ENCODE results near the gene PIK3C2G.

Gene PIK3C2G

GRCh38 chr12:18551106-18551505 lies 289.8 kb downstream of the PIK3C2G start:
- H3K27ac ChIP-seq: no peak overlapping the region
- H3K4me3 ChIP-seq (ENCODE audit: low read depth in 1 of 2, low read length in 1 of 2): no peak overlapping the region
- TF ChIP-seq CTCF (IDR thresholded peaks at IDR 0.05): no peak
- H3K9me3 ChIP-seq: no peaks in the 10 kb centered on the region
- no peaks in the 10 kb centered on the region for H3K4me1 ChIP-seq (ENCODE audit: control insufficient read depth in 1 of 2, insufficient read depth in 1 of 2, low read depth in 1 of 2, low read length in 1 of 2)
- no peaks in the 10 kb centered on the region for H3K36me3 ChIP-seq
- H3K27me3 ChIP-seq: no peaks in the 10 kb centered on the region

DNA sequence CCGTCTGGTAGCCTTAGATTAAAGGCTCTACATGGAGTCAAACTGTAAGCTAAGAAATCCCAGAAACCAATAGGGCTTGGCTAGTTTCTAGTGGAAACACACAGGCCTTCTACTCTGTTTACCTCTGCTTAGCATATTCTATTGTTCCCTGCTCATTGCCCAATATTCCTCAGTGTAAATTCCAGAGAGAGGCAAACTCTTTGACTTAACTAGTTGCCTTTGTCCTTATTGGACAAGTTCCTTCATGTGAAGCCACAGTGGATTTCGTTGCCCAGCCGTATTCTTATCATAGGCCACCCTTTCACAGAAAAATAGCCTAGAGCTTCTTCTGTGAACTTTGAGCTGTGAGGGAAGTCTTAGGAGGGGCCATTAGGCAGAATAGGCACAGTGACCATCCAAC lies 290.4 kb downstream of the PIK3C2G start:
- no peak overlapping the region for H3K4me3 ChIP-seq (ENCODE audit: low read depth in 1 of 2, low read length in 1 of 2)
- H3K4me1 ChIP-seq (ENCODE audit: control insufficient read depth in 1 of 2, insufficient read depth in 1 of 2, low read depth in 1 of 2, low read length in 1 of 2): no peaks in the 10 kb centered on the region
- no peaks in the 10 kb centered on the region for H3K9me3 ChIP-seq
- H3K36me3 ChIP-seq: no peaks in the 10 kb centered on the region
- no peak for TF ChIP-seq CTCF (IDR thresholded peaks at IDR 0.05)
- H3K27me3 ChIP-seq: no peaks in the 10 kb centered on the region
- no peak overlapping the region for H3K27ac ChIP-seq

- Histone ChIP-seq H3K27me3 (no peaks in the 10 kb centered on the region), H3K4me3 (ENCODE audit: low read depth in 1 of 2, low read length in 1 of 2) (no peak overlapping the region), H3K4me1 (ENCODE audit: control insufficient read depth in 1 of 2, insufficient read depth in 1 of 2, low read depth in 1 of 2, low read length in 1 of 2) (no peaks in the 10 kb centered on the region), H3K36me3 (no peaks in the 10 kb centered on the region), H3K9me3 (no peaks in the 10 kb centered on the region), H3K27ac (no peak overlapping the region)
- TF ChIP-seq CTCF (IDR thresholded peaks at IDR 0.05): no peak
Measured at GRCh38 chr12:18552829-18553228, 291.5 kb downstream of the PIK3C2G start.

- no peaks in the 10 kb centered on the region for H3K27me3 ChIP-seq
- no peak for TF ChIP-seq CTCF (IDR thresholded peaks at IDR 0.05)
- H3K27ac ChIP-seq: no peak overlapping the region
- H3K9me3 ChIP-seq: no peaks in the 10 kb centered on the region
- H3K4me3 ChIP-seq (ENCODE audit: low read depth in 1 of 2, low read length in 1 of 2): no peak overlapping the region
- H3K36me3 ChIP-seq: no peaks in the 10 kb centered on the region
- no peaks in the 10 kb centered on the region for H3K4me1 ChIP-seq (ENCODE audit: control insufficient read depth in 1 of 2, insufficient read depth in 1 of 2, low read depth in 1 of 2, low read length in 1 of 2)
Measured at GRCh38 chr12:18556161-18556560, 294.8 kb downstream of the PIK3C2G start.

DNA sequence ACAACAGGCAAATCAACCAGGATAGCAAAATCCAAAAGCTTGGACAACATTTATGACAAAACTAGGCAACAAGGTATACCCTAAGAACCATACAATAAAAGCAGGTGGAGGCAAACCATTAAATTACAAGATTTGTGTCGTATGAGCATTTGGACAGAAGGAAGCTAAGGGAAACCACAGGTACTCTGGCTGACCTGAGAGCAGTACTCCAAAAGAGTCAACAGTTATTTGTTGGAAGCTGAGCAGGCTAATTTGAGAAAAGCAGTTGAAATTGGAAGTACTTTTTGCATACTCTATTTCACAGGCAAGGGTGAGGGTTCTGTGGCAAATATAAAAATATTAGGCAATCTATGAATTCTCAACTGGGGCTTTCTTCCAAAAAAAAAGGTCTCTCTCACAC lies 297.9 kb downstream of the PIK3C2G start:
- H3K36me3 ChIP-seq: no peaks in the 10 kb centered on the region
- no peak overlapping the region for H3K27ac ChIP-seq
- H3K27me3 ChIP-seq: no peaks in the 10 kb centered on the region
- no peaks in the 10 kb centered on the region for H3K4me1 ChIP-seq (ENCODE audit: control insufficient read depth in 1 of 2, insufficient read depth in 1 of 2, low read depth in 1 of 2, low read length in 1 of 2)
- TF ChIP-seq CTCF (IDR thresholded peaks at IDR 0.05): no peak
- no peaks in the 10 kb centered on the region for H3K9me3 ChIP-seq
- H3K4me3 ChIP-seq (ENCODE audit: low read depth in 1 of 2, low read length in 1 of 2): no peak overlapping the region

DNA sequence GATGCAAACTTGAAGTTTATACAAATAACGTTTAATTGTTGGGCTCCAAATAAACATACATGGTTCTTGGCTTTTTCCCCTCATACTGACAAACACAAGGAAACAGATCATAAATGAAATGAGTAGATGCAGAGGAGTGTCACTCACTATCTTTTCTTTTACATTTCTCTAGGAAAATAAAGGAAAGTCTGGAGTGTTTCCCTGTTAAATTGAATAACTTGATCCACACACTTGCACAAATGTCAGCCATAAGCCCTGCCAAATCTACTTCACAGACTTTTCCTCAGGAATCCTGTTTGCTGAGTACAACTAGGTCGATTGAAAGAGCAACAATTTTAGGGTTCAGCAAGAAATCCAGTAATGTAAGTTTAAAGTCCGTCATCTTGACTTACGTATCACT lies 301.2 kb downstream of the PIK3C2G start:
- Histone ChIP-seq H3K27ac (no peak overlapping the region), H3K27me3 (no peaks in the 10 kb centered on the region), H3K4me1 (ENCODE audit: control insufficient read depth in 1 of 2, insufficient read depth in 1 of 2, low read depth in 1 of 2, low read length in 1 of 2) (no peaks in the 10 kb centered on the region), H3K36me3 (no peaks in the 10 kb centered on the region), H3K9me3 (no peaks in the 10 kb centered on the region), H3K4me3 (ENCODE audit: low read depth in 1 of 2, low read length in 1 of 2) (no peak overlapping the region)
- no peak for TF ChIP-seq CTCF (IDR thresholded peaks at IDR 0.05)
